Measurements from ENCODE around the gene SPANXN1.
"Not testable (repeated sequence)": the region's sequence is repeated elsewhere in the genome, so short reads cannot be mapped to it uniquely, and the experiment has no call there.

SPANXN1 gene

GRCh38 chrX:145247203-145247602 lies at the start of gene SPANXN1:
TSS of gene SPANXN1 (plus strand) at chrX:145247503. CDS start at chrX:145247587, 84 bp downstream.
- not testable (repeated sequence) for DNase-seq (ENCODE audit: low read depth)

- DNase-seq (ENCODE audit: low read depth): no peak
Measured at GRCh38 chrX:145199078-145199477, 48.2 kb upstream of the SPANXN1 start.

DNA sequence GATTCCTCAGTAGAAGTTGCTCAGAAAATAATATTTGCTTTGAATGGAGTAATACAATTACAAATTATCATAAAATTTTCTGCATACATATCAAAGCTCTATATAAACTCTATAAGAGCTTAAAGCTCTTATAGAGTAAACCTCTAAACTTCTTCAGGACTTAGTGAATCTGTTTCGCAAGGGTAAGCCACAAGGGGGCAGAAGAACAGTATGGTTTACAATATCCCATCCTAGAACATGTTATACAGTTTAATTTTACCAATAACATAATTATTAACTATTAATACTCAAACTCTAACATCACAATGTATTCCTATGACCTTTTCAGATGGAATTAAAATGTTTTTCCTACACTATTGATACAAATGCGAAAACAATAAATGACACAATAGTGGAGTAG lies 33.8 kb upstream of the SPANXN1 start:
- peak; percentile 3 for DNase-seq (ENCODE audit: low read depth)

DNA sequence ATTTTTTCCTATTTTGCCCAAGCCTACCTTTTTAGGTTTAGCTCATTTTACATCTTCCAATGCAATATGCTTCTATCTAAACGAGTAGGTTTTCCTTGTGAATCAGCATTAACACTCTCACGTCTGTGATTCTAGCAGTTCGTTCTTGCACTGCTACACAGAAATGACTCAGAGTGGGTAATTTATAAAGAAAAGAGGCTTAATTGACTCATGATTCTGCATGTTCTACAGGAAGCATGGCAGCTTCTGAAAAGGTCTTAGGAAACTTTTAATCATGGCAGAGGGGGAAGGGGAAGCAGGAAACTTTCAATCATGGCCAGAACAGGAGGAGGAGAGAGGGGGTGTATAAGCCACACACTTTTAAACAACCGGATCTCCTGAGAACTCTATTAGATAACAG lies 44.9 kb downstream of the SPANXN1 start:
- DNase-seq (ENCODE audit: low read depth): no peak
